OCI-LY1 (cell line): ENCODE data around the gene CDC42.

Source experiments
- H2AFZ ChIP-seq: fragments of 200-600 bp; sonication (generic), shearing (Covaris generic); 2 replicates; pipeline ENCODE4 v1.6.0; 2014; ENCODE audit warnings: antibody characterized with exemption, mild to moderate bottlenecking, low read length
- H3F3A ChIP-seq: fragments of 200-600 bp; sonication (generic), shearing (Covaris generic); 2 replicates; pipeline ENCODE4 v1.6.0; 2014; ENCODE audit warnings: mild to moderate bottlenecking, antibody characterized with exemption, low read length, moderate library complexity; ENCODE audit not compliant: insufficient read depth
- H3K27ac ChIP-seq: fragments of 200-600 bp; sonication (generic); 2 replicates; pipeline ENCODE4 v1.5.1; 2014; ENCODE audit warnings: low read length, mixed run types, mild to moderate bottlenecking, low read depth; ENCODE audit not compliant: poor library complexity, severe bottlenecking
- H3K27me3 ChIP-seq: fragments of 200-600 bp; sonication (generic); 2 replicates; pipeline ENCODE4 v1.6.0; 2014; ENCODE audit warnings: antibody characterized with exemption, mild to moderate bottlenecking, low read length, moderate library complexity; ENCODE audit not compliant: insufficient read depth
- H3K36me3 ChIP-seq: fragments of 200-600 bp; sonication (generic); 2 replicates; pipeline ENCODE4 v1.6.1; 2014; ENCODE audit warnings: mild to moderate bottlenecking, antibody characterized with exemption, low read length, moderate library complexity, mixed read lengths; ENCODE audit not compliant: insufficient read depth
- H3K4me1 ChIP-seq: fragments of 200-600 bp; sonication (generic); 2 replicates; pipeline ENCODE4 v1.5.1; 2014; ENCODE audit warnings: mild to moderate bottlenecking, low read length, moderate library complexity; ENCODE audit not compliant: insufficient read depth, severe bottlenecking
- H3K4me2 ChIP-seq: fragments of 200-600 bp; sonication (generic), shearing (Covaris generic); 2 replicates; pipeline ENCODE4 v1.6.1; 2014; ENCODE audit warnings: low read length
- H3K4me3 ChIP-seq: fragments of 200-600 bp; sonication (generic); 2 replicates; pipeline ENCODE4 v1.5.1; 2014; ENCODE audit warnings: low read length, low read depth, mild to moderate bottlenecking, mixed read lengths; ENCODE audit not compliant: poor library complexity, severe bottlenecking
- H3K79me2 ChIP-seq: fragments of 200-600 bp; shearing (Covaris generic); 2 replicates; pipeline ENCODE4 v1.6.1; 2016; ENCODE audit warnings: mixed run types, low read length, mixed read lengths; ENCODE audit not compliant: insufficient read depth
- H3K9ac ChIP-seq: fragments of 200-600 bp; sonication (generic), shearing (Covaris generic); 2 replicates; pipeline ENCODE4 v1.6.1; 2014; ENCODE audit warnings: mild to moderate bottlenecking, low read length, mixed read lengths
- H3K9me2 ChIP-seq: fragments of 200-600 bp; sonication (generic), shearing (Covaris generic); 2 replicates; pipeline ENCODE4 v1.6.1; 2014; ENCODE audit warnings: low read depth, mild to moderate bottlenecking, low read length, mixed read lengths
- H3K9me3 ChIP-seq: fragments of 200-600 bp; shearing (Covaris generic); 2 replicates; pipeline ENCODE4 v1.6.1; 2014; ENCODE audit warnings: low read length, mixed read lengths
- H4K20me1 ChIP-seq: fragments of 200-600 bp; sonication (generic), shearing (Covaris generic); 2 replicates; pipeline ENCODE4 v1.6.0; 2016; ENCODE audit warnings: mild to moderate bottlenecking, low read length; ENCODE audit not compliant: insufficient read depth
- CTCF ChIP-seq: fragments of 200-600 bp; sonication (generic), shearing (Covaris generic); IDR thresholded peaks from 2 replicates; pipeline ENCODE4 v1.5.1; 2017; ENCODE audit warnings: mild to moderate bottlenecking, antibody characterized with exemption, low read length, moderate library complexity, mixed read lengths
- EZH2 ChIP-seq: fragments of 200-600 bp; sonication (generic), shearing (Covaris generic); IDR thresholded peaks from 2 replicates; pipeline ENCODE4 v1.8.0; 2017; ENCODE audit warnings: borderline replicate concordance, mixed run types, mild to moderate bottlenecking, antibody characterized with exemption, low read length, moderate library complexity, mixed read lengths

The CDC42 gene

GRCh38 chr1:22111620-22112019 is 59.1 kb downstream of the CDC42 start:
- H3K4me3 ChIP-seq, result no peak overlapping the region

DNA sequence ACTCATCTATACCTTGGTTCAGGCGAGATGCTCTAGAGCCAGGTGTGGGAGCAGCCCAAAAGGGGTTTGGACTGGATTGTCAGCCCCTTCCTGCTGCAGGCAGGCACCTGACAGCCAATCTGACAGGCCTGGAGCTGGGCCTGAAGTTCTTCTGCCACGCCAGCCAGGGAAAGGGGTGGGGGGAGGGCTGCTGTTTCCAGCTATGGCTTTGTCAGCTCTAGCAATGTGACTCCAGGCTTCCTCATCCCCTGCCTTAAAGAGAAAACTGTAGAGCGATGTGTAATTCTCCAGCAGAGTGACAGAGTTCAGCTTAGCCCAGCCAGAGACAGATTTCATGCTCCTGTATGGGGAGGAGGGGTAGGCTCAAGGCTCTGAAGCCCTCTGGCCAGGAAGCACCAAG is 60.0 kb downstream of the CDC42 start:
- no peak overlapping the region for H2AFZ ChIP-seq
- H3K36me3 ChIP-seq, result peaks cover 33% of the 10 kb centered on the region; the same call in 1 of the 2 replicates
- H3K9me3 ChIP-seq, result no peaks in the 10 kb centered on the region
- H4K20me1 ChIP-seq, result no peaks in the 10 kb centered on the region
- H3K9ac ChIP-seq, result no peak overlapping the region
- H3K27ac ChIP-seq, result no peak overlapping the region
- TF ChIP-seq EZH2 (no peak), CTCF (no peak)
- no peaks in the 10 kb centered on the region for H3K9me2 ChIP-seq
- no peak overlapping the region for H3K4me2 ChIP-seq
- H3F3A ChIP-seq, result no peaks in the 10 kb centered on the region
- no peaks in the 10 kb centered on the region for H3K27me3 ChIP-seq
- H3K4me1 ChIP-seq, result peaks cover 2% of the 10 kb centered on the region
- no peak overlapping the region for H3K4me3 ChIP-seq
- no peaks in the 10 kb centered on the region for H3K79me2 ChIP-seq

More at GRCh38 chr1:22111620-22112019, 59.1 kb downstream of the CDC42 start:
- no peak overlapping the region for H2AFZ ChIP-seq
- peaks cover 34% of the 10 kb centered on the region; the same call in 1 of the 2 replicates for H3K36me3 ChIP-seq
- no peaks in the 10 kb centered on the region for H4K20me1 ChIP-seq
- no peaks in the 10 kb centered on the region for H3K4me1 ChIP-seq
- H3K9ac ChIP-seq, result no peak overlapping the region
- no peaks in the 10 kb centered on the region for H3F3A ChIP-seq
- no peaks in the 10 kb centered on the region for H3K9me3 ChIP-seq
- H3K4me2 ChIP-seq, result no peak overlapping the region
- H3K79me2 ChIP-seq, result no peaks in the 10 kb centered on the region
- H3K27ac ChIP-seq, result no peak overlapping the region
- no peaks in the 10 kb centered on the region for H3K9me2 ChIP-seq
- H3K27me3 ChIP-seq, result no peaks in the 10 kb centered on the region
- no peak for TF ChIP-seq CTCF
- no peak for TF ChIP-seq EZH2

DNA sequence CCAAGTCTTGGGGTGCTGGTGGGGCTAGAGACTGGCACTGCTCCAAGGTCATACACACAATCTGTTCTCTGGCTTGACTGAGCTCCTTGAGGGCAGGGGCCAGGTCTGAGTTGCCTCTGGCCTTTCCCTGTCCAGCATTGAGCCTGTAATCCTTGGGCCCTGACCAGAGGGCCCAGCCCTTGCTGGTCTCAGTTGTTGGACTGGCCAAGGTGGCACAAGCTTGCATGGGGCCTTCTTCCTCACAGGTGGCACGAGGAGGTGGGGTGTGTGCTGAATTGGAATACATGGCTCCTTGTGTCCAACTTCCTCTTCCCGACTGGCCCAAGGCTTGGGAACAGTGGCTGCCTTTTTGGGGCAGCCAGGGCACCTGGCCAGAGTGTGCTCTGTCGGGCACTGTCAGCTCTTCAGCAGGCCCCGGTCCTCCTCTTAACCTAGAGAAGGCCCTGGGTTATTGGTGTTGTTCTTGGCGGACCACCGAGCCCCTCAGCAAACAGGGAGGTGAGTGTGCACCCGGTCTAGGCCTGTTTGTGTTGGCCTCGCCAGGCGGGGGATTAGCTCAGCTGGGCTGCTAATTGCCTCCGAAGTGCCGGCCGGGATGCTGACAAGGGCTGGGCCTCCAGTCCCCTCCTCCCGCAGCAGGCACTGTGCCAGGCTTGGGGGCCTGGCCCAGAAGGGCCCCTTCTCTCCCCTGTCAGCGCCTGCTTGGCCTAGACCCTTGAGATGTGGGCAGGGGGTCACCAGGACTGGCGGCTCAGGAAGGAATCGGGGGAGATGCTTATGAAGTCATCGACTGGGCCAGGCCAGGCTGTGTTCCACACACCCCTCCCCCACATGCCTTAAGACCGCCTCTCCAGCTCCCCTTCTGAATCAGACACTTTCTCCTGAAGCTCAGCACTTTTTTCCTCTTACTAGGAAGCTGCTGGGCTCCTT is 61.8 kb downstream of the CDC42 start:
- H3K27ac ChIP-seq, result no peak overlapping the region
- no peak overlapping the region for H3K4me2 ChIP-seq
- H3K79me2 ChIP-seq, result no peaks in the 10 kb centered on the region
- no peaks in the 10 kb centered on the region for H3K27me3 ChIP-seq
- H3K9ac ChIP-seq, result no peak overlapping the region
- H3K9me3 ChIP-seq, result no peaks in the 10 kb centered on the region
- H4K20me1 ChIP-seq, result no peaks in the 10 kb centered on the region
- no peak overlapping the region for H3K4me3 ChIP-seq
- TF ChIP-seq EZH2 (no peak), CTCF (no peak)
- H3K4me1 ChIP-seq, result peaks cover 4% of the 10 kb centered on the region
- H3F3A ChIP-seq, result no peaks in the 10 kb centered on the region
- H3K9me2 ChIP-seq, result no peaks in the 10 kb centered on the region
- H3K36me3 ChIP-seq, result peaks cover 22% of the 10 kb centered on the region; the same call in 1 of the 2 replicates
- no peak overlapping the region for H2AFZ ChIP-seq
